Keratinocyte (primary cell): ENCODE data around the gene SLCO3A1. TPM values are rescaled to one million over a fixed set of nuclear protein-coding genes. Genes with fewer than 3 reads are reported as not detected.

Experiments
- DNase-seq: peaks from one replicate; pipeline ENCODE4 v3.0.0-alpha.2; 2011; ENCODE audit warnings: low read depth, missing footprints, low spot score
- FAIRE-seq: peaks from 2 replicates; lab custom pipeline; 2011; peaks lifted over from hg19 to GRCh38; lab: Jason Lieb, UNC
- H2AFZ ChIP-seq: 2 replicates; pipeline ENCODE4 v1.6.0; 2012; ENCODE audit warnings: low read length, control low read depth, inconsistent platforms; ENCODE audit not compliant: control insufficient read depth
- H3K27ac ChIP-seq: 2 replicates; pipeline ENCODE4 v1.5.1; 2011; ENCODE audit warnings: low read length; ENCODE audit not compliant: control insufficient read depth, insufficient read depth
- H3K27me3 ChIP-seq: 3 replicates; pipeline ENCODE4 v1.6.0; 2011; ENCODE audit warnings: low read length; ENCODE audit not compliant: control insufficient read depth, insufficient read depth; ENCODE audit errors: extremely low read depth
- H3K36me3 ChIP-seq, 2 experiments: 2 replicates in 1 of 2; 3 replicates in 1 of 2; pipeline ENCODE4 v1.5.1; 2011; ENCODE audit warnings: low read length in 2 of 2, mild to moderate bottlenecking in 1 of 2; ENCODE audit not compliant: control insufficient read depth in 2 of 2, insufficient read depth in 2 of 2; ENCODE audit errors: extremely low read depth in 1 of 2
- H3K4me1 ChIP-seq: 3 replicates; pipeline ENCODE4 v1.5.1; 2011; ENCODE audit warnings: low read length; ENCODE audit not compliant: control insufficient read depth, insufficient read depth; ENCODE audit errors: extremely low read depth
- H3K4me2 ChIP-seq: 3 replicates; pipeline ENCODE4 v1.6.0; 2011; ENCODE audit warnings: low read depth, low read length; ENCODE audit not compliant: control insufficient read depth, insufficient read depth; ENCODE audit errors: extremely low read depth
- H3K4me3 ChIP-seq, 3 experiments: fragments of 200-600 bp in 1 of 3; sonication (generic) in 1 of 3; 2 replicates in 2 of 3; 3 replicates in 1 of 3; pipeline ENCODE4 v1.5.1; 2011 to 2016; ENCODE audit warnings: low read length in 3 of 3, mild to moderate bottlenecking in 3 of 3, control low read depth in 2 of 3, inconsistent platforms in 1 of 3, low read depth in 1 of 3, mixed read lengths in 1 of 3, mixed run types in 1 of 3, moderate library complexity in 1 of 3; ENCODE audit not compliant: control insufficient read depth in 2 of 3, insufficient read depth in 2 of 3; ENCODE audit errors: extremely low read depth in 1 of 3
- H3K79me2 ChIP-seq: 2 replicates; pipeline ENCODE4 v1.6.0; 2012; ENCODE audit warnings: low read length; ENCODE audit not compliant: control insufficient read depth, insufficient read depth
- H3K9ac ChIP-seq: 3 replicates; pipeline ENCODE4 v1.6.0; 2011; ENCODE audit warnings: low read length; ENCODE audit not compliant: control insufficient read depth, insufficient read depth; ENCODE audit errors: extremely low read depth
- H3K9me1 ChIP-seq: 3 replicates; pipeline ENCODE4 v1.6.0; 2011; ENCODE audit warnings: low read length; ENCODE audit not compliant: control insufficient read depth, insufficient read depth; ENCODE audit errors: extremely low read depth
- H3K9me3 ChIP-seq: 2 replicates; pipeline ENCODE4 v1.5.1; 2012; ENCODE audit warnings: low read depth, low read length; ENCODE audit not compliant: control insufficient read depth
- H4K20me1 ChIP-seq: 3 replicates; pipeline ENCODE4 v1.6.0; 2011; ENCODE audit warnings: low read length; ENCODE audit not compliant: control insufficient read depth, insufficient read depth; ENCODE audit errors: extremely low read depth
- CTCF ChIP-seq, 3 experiments: IDR thresholded peaks in 1 of 3; conservative IDR thresholded peaks in 1 of 3; optimal IDR thresholded peaks in 1 of 3; 2 replicates in 2 of 3; 3 replicates in 1 of 3; pipeline versions ENCODE3 to v1.5.1; 2011; ENCODE audit warnings: low read length in 3 of 3, mild to moderate bottlenecking in 3 of 3, moderate library complexity in 2 of 3, control low read depth in 1 of 3, inconsistent platforms in 1 of 3; ENCODE audit not compliant: insufficient read depth in 2 of 3; ENCODE audit errors: extremely low read depth in 1 of 3
- EZH2 ChIP-seq: IDR thresholded peaks from one replicate; pipeline ENCODE4 v1.6.1; 2012; ENCODE audit warnings: inconsistent platforms, mild to moderate bottlenecking, low read length, moderate library complexity
- dilution Hi-C: fragments of 300-500 bp; cut with MboI; formaldehyde crosslinking; loops from one replicate; pipeline ENCODE4 v1.7.0; 2020; ENCODE audit warnings: low sequenced_read_pairs; ENCODE audit not compliant: extremely low pct_ligation_motif_present
- polyA plus RNA-seq, 5 experiments: library from polyadenylated mRNA; depleted of rRNA in 3 of 5; stranded (reverse) in 3 of 5; stranded (forward) in 1 of 5; unstranded in 1 of 5; fragments of >200 nt; gene quantifications; 1 replicate in 1 of 5; 2 replicates in 3 of 5; 3 replicates in 1 of 5; pipeline versions ENCODE4 v1.2.1 to v1.2.3, GENCODE V29; 2011 to 2012; ENCODE audit warnings: missing spikeins in 2 of 5, low read depth in 1 of 5, low replicate concordance in 1 of 5

The SLCO3A1 gene
- polyA plus RNA-seq, 1 donor (not counting 4 experiments of a cell fraction or from before 2014, with no cell fraction given): 21.3 TPM

GRCh38 chr15:91853948-91854638 lies 585 bp downstream of the SLCO3A1 start:
- H3K36me3 ChIP-seq: no peaks in the 10 kb centered on the region
- peak overlapping the region; percentile 72 for H2AFZ ChIP-seq
- H4K20me1 ChIP-seq: no peaks in the 10 kb centered on the region
- peak overlapping the region; percentile 64 to 88 (median 66) for H3K4me3 ChIP-seq
- no peaks in the 10 kb centered on the region for H3K9me3 ChIP-seq
- peak overlapping the region; percentile 79 for H3K4me2 ChIP-seq
- H3K27me3 ChIP-seq: no peaks in the 10 kb centered on the region
- no peaks in the 10 kb centered on the region for H3K9me1 ChIP-seq
- peaks cover 34% of the 10 kb centered on the region for H3K4me1 ChIP-seq
- no peak for DNase-seq
- no peak for FAIRE-seq
- peak overlapping the region; percentile 82 for H3K9ac ChIP-seq
- dilution Hi-C loops: no loop called here
- H3K27ac ChIP-seq: peak overlapping the region; percentile 80
- no peak for TF ChIP-seq EZH2
- peak in 2 of 3 experiments; percentile 21 to 23 for TF ChIP-seq CTCF (optimal IDR thresholded peaks at IDR 0.05 in 1 of 3, IDR thresholded peaks at IDR 0.05 in 1 of 3, conservative IDR thresholded peaks at IDR 0.05 in 1 of 3; ENCODE audit: extremely low read depth in 1 of 3, insufficient read depth in 2 of 3, low read length in 3 of 3)
- H3K79me2 ChIP-seq: peaks cover 33% of the 10 kb centered on the region

- FAIRE-seq (peak; percentile 51), DNase-seq (no peak)
- Histone ChIP-seq H3K27ac (peak overlapping the region; percentile 80), H3K4me1 (peaks cover 34% of the 10 kb centered on the region), H3K36me3 (no peaks in the 10 kb centered on the region), H3K9me1 (no peaks in the 10 kb centered on the region), H3K9me3 (no peaks in the 10 kb centered on the region), H3K4me3 (peak overlapping the region; percentile 64 to 88 (median 66)), H4K20me1 (no peaks in the 10 kb centered on the region), H3K9ac (peak overlapping the region; percentile 82), H2AFZ (no peak overlapping the region), H3K79me2 (peaks cover 36% of the 10 kb centered on the region), H3K4me2 (peak overlapping the region; percentile 79), H3K27me3 (no peaks in the 10 kb centered on the region)
- TF ChIP-seq EZH2 (no peak), CTCF (optimal IDR thresholded peaks at IDR 0.05 in 1 of 3, IDR thresholded peaks at IDR 0.05 in 1 of 3, conservative IDR thresholded peaks at IDR 0.05 in 1 of 3; ENCODE audit: extremely low read depth in 1 of 3, insufficient read depth in 2 of 3, low read length in 3 of 3) (no peak)
- dilution Hi-C loops: no loop called here
Observed at GRCh38 chr15:91854639-91854990, 1.1 kb downstream of the SLCO3A1 start.
